K562 (cell line): ENCODE data around the gene TOR1AIP1. TPM values are rescaled to one million over a fixed set of nuclear protein-coding genes. Genes with fewer than 3 reads are reported as not detected.

Source experiments
- ATAC-seq: fragments of 200-7000 bp; cut with Tn5 transposase; 3 replicates; pipeline ENCODE4 v1.9.1; 2020; ENCODE audit warnings: moderate library complexity
- BruUV-seq: library from RNA; stranded (reverse); fragments of 400-500 nt; replicated peaks from 2 replicates; lab custom pipeline; 2021; lab: Mats Ljungman, UMichigan
- CTCF ChIA-PET: fragments of 300-600 bp; formaldehyde crosslinking; extraction: SDS; loops from one replicate; lab custom pipeline; 2021; ENCODE audit warnings: low intra/inter-chr PET ratio; lab: Yijun Ruan, JAX
- POLR2A ChIA-PET: fragments of 300-600, 350-650 bp; sonication (Branson Sonifier 250); formaldehyde crosslinking; extraction: SDS; loops from one replicate; lab custom pipeline; 2021; ENCODE audit warnings: antibody characterized with exemption, inconsistent platforms; lab: Yijun Ruan, JAX
- DNase-seq, 4 experiments: peaks; one replicate each; pipeline versions ENCODE4 v3.0.0 to v3.0.0-alpha.2; 2011 to 2018; ENCODE audit warnings: low spot score in 3 of 4, mixed read lengths in 3 of 4; ENCODE audit errors: extremely low read depth in 1 of 4
- FAIRE-seq: peaks from 2 replicates; lab custom pipeline; 2011; peaks lifted over from hg19 to GRCh38; lab: Jason Lieb, UNC
- H2AFZ ChIP-seq: 2 replicates; pipeline ENCODE4 v1.6.0; 2011; ENCODE audit warnings: low read depth, low read length, control low read depth, inconsistent platforms
- H3K27ac ChIP-seq: fragments of 200-600 bp; 3 replicates; pipeline ENCODE4 v1.8.0; 2011; ENCODE audit warnings: low read depth, mild to moderate bottlenecking, control low read depth, inconsistent platforms, low read length, moderate library complexity, mixed read lengths; ENCODE audit errors: extremely low read depth
- H3K27me3 ChIP-seq, 2 experiments: fragments of 300-600 bp in 1 of 2; 2 replicates in 1 of 2; 3 replicates in 1 of 2; pipeline versions ENCODE4 v1.6.0 to v1.8.0; 2011; ENCODE audit warnings: inconsistent platforms in 2 of 2, low read length in 2 of 2, mild to moderate bottlenecking in 1 of 2, mixed read lengths in 1 of 2, moderate library complexity in 1 of 2; ENCODE audit not compliant: control insufficient read depth in 2 of 2, insufficient read depth in 2 of 2
- H3K36me3 ChIP-seq: fragments of 300-600 bp; 3 replicates; pipeline ENCODE4 v1.8.0; 2011; ENCODE audit warnings: mild to moderate bottlenecking, low read length, inconsistent platforms; ENCODE audit not compliant: control insufficient read depth, insufficient read depth
- H3K4me1 ChIP-seq, 2 experiments: fragments of 200-600 bp in 1 of 2; replicated peaks in 1 of 2; 2 replicates in 1 of 2; 3 replicates in 1 of 2; pipeline versions ENCODE4 v1.5.1 to v1.8.0; 2011; ENCODE audit warnings: inconsistent platforms in 2 of 2, low read length in 2 of 2, mild to moderate bottlenecking in 1 of 2, mixed read lengths in 1 of 2, moderate library complexity in 1 of 2; ENCODE audit not compliant: control insufficient read depth in 2 of 2, insufficient read depth in 2 of 2
- H3K4me2 ChIP-seq: 2 replicates; pipeline ENCODE4 v1.6.1; 2011; ENCODE audit warnings: low read length, control low read depth, inconsistent platforms, mixed read lengths; ENCODE audit not compliant: insufficient read depth
- H3K4me3 ChIP-seq: fragments of 200-600 bp; sonication (generic), shearing (Covaris generic); 2 replicates; pipeline ENCODE4 v1.5.1; 2016; ENCODE audit warnings: control low read depth, inconsistent platforms
- H3K79me2 ChIP-seq: fragments of 200-600 bp; 3 replicates; pipeline ENCODE4 v1.8.0; 2011; ENCODE audit warnings: low read length, inconsistent platforms; ENCODE audit not compliant: control insufficient read depth, insufficient read depth
- H3K9ac ChIP-seq, 2 experiments: 2 replicates each; pipeline versions ENCODE4 v1.6.0 to v1.6.1; 2011; ENCODE audit warnings: low read depth in 2 of 2, low read length in 2 of 2, control low read depth in 1 of 2, inconsistent platforms in 1 of 2, mild to moderate bottlenecking in 1 of 2, mixed read lengths in 1 of 2; ENCODE audit not compliant: insufficient read depth in 1 of 2
- H3K9me1 ChIP-seq: one replicate; pipeline ENCODE4 v1.6.0; 2011; ENCODE audit warnings: inconsistent platforms, mild to moderate bottlenecking, low read length, moderate library complexity; ENCODE audit not compliant: control insufficient read depth, insufficient read depth
- H3K9me3 ChIP-seq: replicated peaks from 2 replicates; pipeline ENCODE4 v1.5.1; 2011; ENCODE audit warnings: low read depth, low read length, inconsistent platforms; ENCODE audit not compliant: control insufficient read depth, insufficient read depth
- H4K20me1 ChIP-seq: replicated peaks from 2 replicates; pipeline ENCODE4 v1.6.1; 2011; ENCODE audit warnings: low read length, inconsistent platforms, mixed read lengths; ENCODE audit not compliant: control insufficient read depth, insufficient read depth
- DACH1 ChIP-seq: fragments of 450-650 bp; IDR thresholded peaks from 2 replicates; pipeline ENCODE4 v1.6.1; 2018; ENCODE audit not compliant: partially characterized antibody
- HDGF ChIP-seq: fragments of 450-650 bp; IDR thresholded peaks from 2 replicates; pipeline ENCODE4 v1.6.1; 2016
- MCM3 ChIP-seq: fragments of 450-650 bp; IDR thresholded peaks from 2 replicates; pipeline ENCODE4 v1.6.1; 2016
- RCOR1 ChIP-seq, 2 experiments: IDR thresholded peaks; 2 replicates each; pipeline ENCODE4 v1.6.1; 2012; ENCODE audit warnings: low read depth in 2 of 2, low read length in 2 of 2, borderline replicate concordance in 1 of 2, improper control_type of control experiment in 1 of 2
- SLC30A9 ChIP-seq: fragments of 250-450 bp; sonication (Bioruptor Pico); IDR thresholded peaks from 2 replicates; pipeline ENCODE4 v1.8.0; 2022; ENCODE audit warnings: mild to moderate bottlenecking, moderate library complexity
- SMAD4 ChIP-seq: fragments of 250-450 bp; sonication (Bioruptor Pico); conservative IDR thresholded peaks from 2 replicates; pipeline ENCODE4 v1.8.0; 2021; ENCODE audit warnings: inconsistent platforms, mild to moderate bottlenecking, moderate library complexity
- YY1 ChIP-seq, 3 experiments: IDR thresholded peaks; 2 replicates each; pipeline ENCODE4 v1.6.1; 2011; ENCODE audit warnings: low read length in 2 of 3, mild to moderate bottlenecking in 2 of 3, moderate library complexity in 2 of 3, borderline replicate concordance in 1 of 3, control low read depth in 1 of 3, low read depth in 1 of 3; ENCODE audit not compliant: insufficient read depth in 3 of 3, insufficient replicate concordance in 2 of 3, control insufficient read depth in 1 of 3, insufficient read length in 1 of 3; ENCODE audit errors: extremely low read depth in 1 of 3
- ZBTB7A ChIP-seq: IDR thresholded peaks from 2 replicates; pipeline ENCODE4 v1.6.1; 2011; ENCODE audit warnings: low read depth, mild to moderate bottlenecking, low read length, moderate library complexity, borderline replicate concordance; ENCODE audit not compliant: control insufficient read depth
- ZFP36 ChIP-seq: fragments of 150-350 bp; IDR thresholded peaks from 2 replicates; pipeline ENCODE4 v1.6.1; 2018; ENCODE audit warnings: low read length, low read depth; ENCODE audit not compliant: partially characterized antibody
- WGBS: fragments of 100-300 bp; shearing (Covaris generic); methylation state at CpG from one replicate; pipeline ENCODE4 v1.1.6; 2016; ENCODE audit warnings: low coverage, mixed read lengths; ENCODE audit not compliant: insufficient coverage; ENCODE audit errors: missing lambda C conversion rate; 5-methylcytosine and 5-hydroxymethylcytosine counted together
- in situ Hi-C: fragments of 300-500 bp; cut with MboI; formaldehyde crosslinking; loops from 4 replicates; pipeline ENCODE4 v1.15.0; 2018; ENCODE audit warnings: inconsistent platforms, mixed read lengths
- intact Hi-C: fragments of 100-400 bp; cut with micrococcal nuclease; formaldehyde crosslinking; loops from 2 replicates; pipeline ENCODE4 v1.14.2; 2022
- polyA plus RNA-seq, 8 experiments: library from polyadenylated mRNA; depleted of rRNA in 4 of 8; stranded (reverse) in 5 of 8; unstranded in 3 of 8; fragments of >200 nt; fragmentation: Nextera tagmentation in 2 of 8; fragmentation: Illumina TruSeq in 1 of 8; extraction: Ambion mirVana in 2 of 8; extraction: Trizol in 1 of 8; gene quantifications; 2 replicates each; pipeline versions ENCODE4 v1.2.1 to v1.2.3, GENCODE V29; 2011 to 2014; ENCODE audit warnings: inconsistent platforms in 1 of 8, missing spikeins in 1 of 8
- total RNA-seq, 7 experiments: library from RNA; depleted of rRNA in 6 of 7; stranded (reverse); fragments of >200 nt in 6 of 7; fragmentation: Illumina TruSeq in 2 of 7; extraction: Trizol in 2 of 7; gene quantifications; 2 replicates each; pipeline versions ENCODE4 v1.2.1 to v1.2.3, GENCODE V29; 2011 to 2021; ENCODE audit warnings: low replicate concordance in 1 of 7
- TF ChIP-seq, protein P1 (sequence below), 2 experiments: fragments of 450-650 bp in 1 of 2; sonication (generic) in 1 of 2; formaldehyde crosslinking in 1 of 2; IDR thresholded peaks in 1 of 2; conservative IDR thresholded peaks in 1 of 2; 2 replicates each; pipeline versions ENCODE4 v1.6.1 to v1.8.1; 2016 to 2023; ENCODE audit warnings: mild to moderate bottlenecking in 2 of 2, moderate library complexity in 2 of 2, inconsistent platforms in 1 of 2, missing genetic modification reagents in 1 of 2
- TF ChIP-seq, protein P2 (sequence below): fragments of 250-450 bp; sonication (Bioruptor Pico); IDR thresholded peaks from 2 replicates; pipeline ENCODE4 v1.8.0; 2022; ENCODE audit warnings: inconsistent platforms
- TF ChIP-seq, protein P3 (sequence below): sonication (generic); formaldehyde crosslinking; IDR thresholded peaks from 2 replicates; pipeline ENCODE4 v1.9.0; 2022; ENCODE audit warnings: mild to moderate bottlenecking, missing genetic modification reagents

TOR1AIP1 gene
- total and polyA plus RNA-seq, 9 of the 15 experiments (the other 6 are each of a cell fraction or from before 2014, with no cell fraction given), result 18.1 to 46.9 (median 35.5) TPM

DNA sequence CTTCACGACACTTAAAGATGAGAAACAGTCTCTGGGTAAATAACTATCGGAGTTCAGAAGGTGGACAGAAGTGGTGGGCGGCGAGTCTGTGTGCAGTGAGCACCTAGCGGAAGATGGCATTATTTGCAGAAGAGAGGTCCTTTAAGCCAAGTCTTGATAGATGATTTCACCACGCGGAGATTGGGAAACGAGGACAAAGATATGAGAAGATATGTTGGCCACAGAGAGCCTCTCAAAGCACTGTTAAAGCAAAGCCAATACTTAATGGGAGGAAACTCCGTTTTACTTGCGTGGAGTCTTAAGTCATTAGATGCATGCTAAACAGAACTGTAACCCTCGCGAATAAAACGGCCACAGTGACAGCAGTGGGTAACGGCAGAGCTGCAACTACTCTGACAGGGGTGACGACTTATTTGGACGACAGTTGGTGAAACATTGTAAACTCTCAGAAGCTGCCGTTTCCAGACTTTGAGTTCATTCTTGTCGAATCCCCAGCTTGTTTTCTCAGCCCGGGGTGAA, 71.9 kb downstream of the TOR1AIP1 start (continued):
- 0 out of 4 replicates have a peak, but pooled peaks of 1 of the 2 experiments have one; percentile 41 for TF ChIP-seq RCOR1 (IDR thresholded peaks at IDR 0.05; ENCODE audit: borderline replicate concordance in 1 of 2, low read depth in 2 of 2, low read length in 2 of 2)
- 0 out of 2 replicates have a peak, but pooled peaks have one; percentile 12 for TF ChIP-seq HDGF
- TF ChIP-seq, all 486 proteins: peak for 78

DNA sequence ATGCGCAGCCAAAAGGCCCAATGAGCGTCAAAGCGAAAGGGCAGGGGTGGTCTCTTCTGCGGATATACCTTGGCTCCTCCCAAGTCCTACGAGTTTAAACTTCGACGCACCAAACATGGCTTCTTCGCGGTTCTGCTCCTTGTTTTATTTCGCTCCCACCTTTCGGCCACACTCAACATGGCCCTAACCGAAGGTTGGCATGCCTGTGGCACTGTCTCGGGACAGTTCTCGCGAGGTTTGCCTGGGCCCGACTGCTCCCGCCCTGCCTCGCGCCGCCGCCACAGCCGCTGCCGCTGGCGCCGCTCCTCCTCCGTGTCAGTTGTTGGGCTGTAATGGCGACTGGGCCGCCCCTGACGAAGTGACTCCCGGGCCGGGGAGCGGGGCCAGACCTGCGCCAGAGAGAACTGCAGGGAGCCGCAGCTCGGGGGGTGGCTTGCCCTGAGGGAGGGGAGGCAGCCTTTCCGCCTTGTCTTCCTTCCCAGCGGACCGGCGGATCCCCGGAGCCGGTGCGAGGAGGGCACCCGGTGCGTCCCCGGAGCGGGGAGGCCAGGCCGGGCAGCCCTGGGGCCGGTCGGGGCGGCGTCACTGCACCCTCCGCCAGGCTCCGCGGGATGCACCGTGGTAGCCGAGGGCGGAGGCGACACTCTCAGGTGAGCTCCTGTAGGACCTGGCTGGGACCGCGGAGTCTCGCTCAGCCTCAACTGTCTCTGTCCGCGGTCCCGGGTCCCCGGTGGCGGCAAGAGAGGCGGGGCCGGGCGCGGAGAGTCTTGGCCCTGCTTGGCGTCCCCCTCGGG, 72.6 kb downstream of the TOR1AIP1 start, which contains the start of gene CEP350:
Gene CEP350 (plus strand): TSS at position 318 of the 794 bp plus-strand sequence. CDS start 31,372 bp downstream, outside the sequence.
- intact Hi-C loops, result loop anchor here (2.0 to 5.0 kb wide), 3 partner anchors 72 to 223 kb away; partner anchors contain the start of gene TOR1AIP1
- H3K4me3 ChIP-seq, result peak within 1 kb of the TSS; percentile 84
- H3K9me3 ChIP-seq, result no peaks in the 10 kb centered on the region
- peak within 1 kb of the TSS; percentile 93 to 98 for H3K9ac ChIP-seq
- ATAC-seq (peak; percentile 96), FAIRE-seq (peak; percentile 98), DNase-seq (peak; percentile 89 to 100 (median 94))
- H3K4me1 ChIP-seq, result peaks cover 4% of the 10 kb centered on the region in 2 experiments; a peak in 3 of 5 replicates
- peaks cover 62% of the 10 kb centered on the region for H3K79me2 ChIP-seq
- peak within 1 kb of the TSS; percentile 86 for H3K27ac ChIP-seq
- CTCF ChIA-PET, result interaction anchor here (1.0 kb wide), 1 partner anchor 76 kb away, joined by 3 read pairs; no protein-coding TSS in a partner anchor
- H2AFZ ChIP-seq, result peak within 1 kb of the TSS; percentile 99
- WGBS, result under 1% methylated on average over 69 of the region's 72 CpGs
- POLR2A ChIA-PET, result interaction anchor here (0.6 to 2.2 kb wide), 10 partner anchors 9 to 103 kb away, joined by 3 to 10 read pairs (median 3); partner anchors contain the start of gene TOR1AIP1
- H3K36me3 ChIP-seq, result no peaks in the 10 kb centered on the region; the same call in 2 of the 3 replicates
- no peaks in the 10 kb centered on the region for H3K27me3 ChIP-seq
- peak within 1 kb of the TSS; percentile 97 for H3K4me2 ChIP-seq
- no peaks in the 10 kb centered on the region for H3K9me1 ChIP-seq
- H4K20me1 ChIP-seq, result peaks cover 15% of the 10 kb centered on the region; the same call in 1 of the 2 replicates
- in situ Hi-C loops, result no loop called here
- BruUV-seq, result no TSS peak
- no peak for TF ChIP-seq ZFP36
- no peak for TF ChIP-seq ZBTB7A
- TF ChIP-seq, protein P1, sequence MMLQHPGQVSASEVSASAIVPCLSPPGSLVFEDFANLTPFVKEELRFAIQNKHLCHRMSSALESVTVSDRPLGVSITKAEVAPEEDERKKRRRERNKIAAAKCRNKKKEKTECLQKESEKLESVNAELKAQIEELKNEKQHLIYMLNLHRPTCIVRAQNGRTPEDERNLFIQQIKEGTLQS (IDR thresholded peaks at IDR 0.05), result no peak
- TF ChIP-seq, protein P1 (CRISPR knock-in tag; conservative IDR thresholded peaks at IDR 0.05), result no peak
- no peak for TF ChIP-seq SLC30A9 (CRISPR knock-in tag)
- TF ChIP-seq MCM3, result no peak
- TF ChIP-seq SMAD4 (CRISPR knock-in tag), result peak; percentile 85
- TF ChIP-seq, protein P2, sequence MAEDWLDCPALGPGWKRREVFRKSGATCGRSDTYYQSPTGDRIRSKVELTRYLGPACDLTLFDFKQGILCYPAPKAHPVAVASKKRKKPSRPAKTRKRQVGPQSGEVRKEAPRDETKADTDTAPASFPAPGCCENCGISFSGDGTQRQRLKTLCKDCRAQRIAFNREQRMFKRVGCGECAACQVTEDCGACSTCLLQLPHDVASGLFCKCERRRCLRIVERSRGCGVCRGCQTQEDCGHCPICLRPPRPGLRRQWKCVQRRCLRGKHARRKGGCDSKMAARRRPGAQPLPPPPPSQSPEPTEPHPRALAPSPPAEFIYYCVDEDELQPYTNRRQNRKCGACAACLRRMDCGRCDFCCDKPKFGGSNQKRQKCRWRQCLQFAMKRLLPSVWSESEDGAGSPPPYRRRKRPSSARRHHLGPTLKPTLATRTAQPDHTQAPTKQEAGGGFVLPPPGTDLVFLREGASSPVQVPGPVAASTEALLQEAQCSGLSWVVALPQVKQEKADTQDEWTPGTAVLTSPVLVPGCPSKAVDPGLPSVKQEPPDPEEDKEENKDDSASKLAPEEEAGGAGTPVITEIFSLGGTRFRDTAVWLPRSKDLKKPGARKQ (CRISPR knock-in tag), result no peak
- TF ChIP-seq DACH1, result no peak
- TF ChIP-seq, protein P3, sequence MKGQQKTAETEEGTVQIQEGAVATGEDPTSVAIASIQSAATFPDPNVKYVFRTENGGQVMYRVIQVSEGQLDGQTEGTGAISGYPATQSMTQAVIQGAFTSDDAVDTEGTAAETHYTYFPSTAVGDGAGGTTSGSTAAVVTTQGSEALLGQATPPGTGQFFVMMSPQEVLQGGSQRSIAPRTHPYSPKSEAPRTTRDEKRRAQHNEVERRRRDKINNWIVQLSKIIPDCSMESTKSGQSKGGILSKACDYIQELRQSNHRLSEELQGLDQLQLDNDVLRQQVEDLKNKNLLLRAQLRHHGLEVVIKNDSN (CRISPR knock-in tag), result 0 out of 2 replicates have a peak, but pooled peaks have one; percentile 17
- TF ChIP-seq YY1 (IDR thresholded peaks at IDR 0.05; ENCODE audit: borderline replicate concordance in 1 of 3, control insufficient read depth in 1 of 3, extremely low read depth in 1 of 3, insufficient read depth in 3 of 3, insufficient read length in 1 of 3, insufficient replicate concordance in 2 of 3, low read depth in 1 of 3, low read length in 2 of 3), result peak; percentile 98 to 99 (median 99)
